Progenitor cell of endocrine pancreas (in vitro differentiated cells): ENCODE results near the gene EML4. TPM values are rescaled to one million over a fixed set of nuclear protein-coding genes. Genes with fewer than 3 reads are reported as not detected.

Source experiments
- DNase-seq: peaks from one replicate; pipeline ENCODE4 v3.0.0; 2021; ENCODE audit warnings: low spot score; ENCODE audit not compliant: unreplicated experiment
- H3K27ac Mint-ChIP-seq: 2 replicates; pipeline ENCODE4 v1.8.0; 2021; ENCODE audit warnings: mild to moderate bottlenecking, moderate library complexity, mixed read lengths
- H3K27me3 Mint-ChIP-seq: 2 replicates; pipeline ENCODE4 v1.8.0; 2021; ENCODE audit warnings: mixed read lengths
- H3K36me3 Mint-ChIP-seq: 2 replicates; pipeline ENCODE4 v1.8.0; 2022; ENCODE audit warnings: mixed read lengths; ENCODE audit not compliant: insufficient read depth
- H3K4me1 Mint-ChIP-seq: 2 replicates; pipeline ENCODE4 v1.8.0; 2021; ENCODE audit warnings: low read depth, mixed read lengths
- H3K4me3 Mint-ChIP-seq: 2 replicates; pipeline ENCODE4 v1.8.0; 2021; ENCODE audit warnings: low read depth, mild to moderate bottlenecking, moderate library complexity, mixed read lengths
- H3K9me3 Mint-ChIP-seq: 2 replicates; pipeline ENCODE4 v1.8.0; 2021; ENCODE audit warnings: low read depth, mixed read lengths
- CTCF ChIP-seq: fragments of 200-600 bp; sonication (generic); IDR thresholded peaks from one replicate; pipeline ENCODE4 v1.5.0; 2021; ENCODE audit warnings: antibody characterized with exemption, mild to moderate bottlenecking; ENCODE audit not compliant: unreplicated experiment
- total RNA-seq: library from RNA; stranded (reverse); gene quantifications from 2 replicates; pipeline ENCODE4 v1.2.1, GENCODE V29; 2021

EML4 gene
- total RNA-seq, 1 donor from 2014 or later = 75.7 TPM

GRCh38 chr2:42256505-42256904 is 87.4 kb downstream of the EML4 start:
- H3K9me3 Mint-ChIP-seq = no peaks in the 10 kb centered on the region
- H3K27ac Mint-ChIP-seq = no peak overlapping the region
- no peaks in the 10 kb centered on the region for H3K27me3 Mint-ChIP-seq
- H3K4me1 Mint-ChIP-seq = no peaks in the 10 kb centered on the region
- no peak for DNase-seq
- H3K36me3 Mint-ChIP-seq = peaks cover 11% of the 10 kb centered on the region
- H3K4me3 Mint-ChIP-seq = no peak overlapping the region
- TF ChIP-seq CTCF = no peak

- Mint-ChIP-seq H3K4me1 (no peaks in the 10 kb centered on the region), H3K4me3 (no peak overlapping the region), H3K9me3 (no peaks in the 10 kb centered on the region), H3K36me3 (peaks cover 11% of the 10 kb centered on the region), H3K27ac (no peak overlapping the region), H3K27me3 (no peaks in the 10 kb centered on the region)
- DNase-seq = no peak
- no peak for TF ChIP-seq CTCF
Observed at GRCh38 chr2:42261518-42262195, 92.5 kb downstream of the EML4 start.

- peaks cover 8% of the 10 kb centered on the region for H3K36me3 Mint-ChIP-seq
- no peak overlapping the region for H3K4me3 Mint-ChIP-seq
- H3K4me1 Mint-ChIP-seq = no peaks in the 10 kb centered on the region
- no peaks in the 10 kb centered on the region for H3K27me3 Mint-ChIP-seq
- TF ChIP-seq CTCF = no peak
- no peak overlapping the region for H3K27ac Mint-ChIP-seq
- no peaks in the 10 kb centered on the region for H3K9me3 Mint-ChIP-seq
- DNase-seq = no peak
Observed at GRCh38 chr2:42266236-42266635, 97.1 kb downstream of the EML4 start.

GRCh38 chr2:42267530-42267929 is 98.4 kb downstream of the EML4 start:
- Mint-ChIP-seq H3K36me3 (peaks cover 8% of the 10 kb centered on the region), H3K4me3 (no peak overlapping the region), H3K27me3 (no peaks in the 10 kb centered on the region), H3K27ac (no peak overlapping the region), H3K4me1 (no peaks in the 10 kb centered on the region), H3K9me3 (no peaks in the 10 kb centered on the region)
- TF ChIP-seq CTCF = no peak
- DNase-seq = no peak

GRCh38 chr2:42268528-42269151 is 99.5 kb downstream of the EML4 start:
- no peak overlapping the region for H3K27ac Mint-ChIP-seq
- H3K36me3 Mint-ChIP-seq = peaks cover 6% of the 10 kb centered on the region
- H3K27me3 Mint-ChIP-seq = no peaks in the 10 kb centered on the region
- no peaks in the 10 kb centered on the region for H3K9me3 Mint-ChIP-seq
- no peak for DNase-seq
- no peaks in the 10 kb centered on the region for H3K4me1 Mint-ChIP-seq
- no peak overlapping the region for H3K4me3 Mint-ChIP-seq
- no peak for TF ChIP-seq CTCF
